NK-92 (cell line): ENCODE results near the gene UNC119B.
"Not testable (repeated sequence)": the region's sequence is repeated elsewhere in the genome, so short reads cannot be mapped to it uniquely, and the experiment has no call there.

ENCODE experiments used
- DNase-seq: peaks from one replicate; lab custom pipeline; 2025; ENCODE audit not compliant: unreplicated experiment; lab: John Stamatoyannopoulos, UW

Gene UNC119B

DNA sequence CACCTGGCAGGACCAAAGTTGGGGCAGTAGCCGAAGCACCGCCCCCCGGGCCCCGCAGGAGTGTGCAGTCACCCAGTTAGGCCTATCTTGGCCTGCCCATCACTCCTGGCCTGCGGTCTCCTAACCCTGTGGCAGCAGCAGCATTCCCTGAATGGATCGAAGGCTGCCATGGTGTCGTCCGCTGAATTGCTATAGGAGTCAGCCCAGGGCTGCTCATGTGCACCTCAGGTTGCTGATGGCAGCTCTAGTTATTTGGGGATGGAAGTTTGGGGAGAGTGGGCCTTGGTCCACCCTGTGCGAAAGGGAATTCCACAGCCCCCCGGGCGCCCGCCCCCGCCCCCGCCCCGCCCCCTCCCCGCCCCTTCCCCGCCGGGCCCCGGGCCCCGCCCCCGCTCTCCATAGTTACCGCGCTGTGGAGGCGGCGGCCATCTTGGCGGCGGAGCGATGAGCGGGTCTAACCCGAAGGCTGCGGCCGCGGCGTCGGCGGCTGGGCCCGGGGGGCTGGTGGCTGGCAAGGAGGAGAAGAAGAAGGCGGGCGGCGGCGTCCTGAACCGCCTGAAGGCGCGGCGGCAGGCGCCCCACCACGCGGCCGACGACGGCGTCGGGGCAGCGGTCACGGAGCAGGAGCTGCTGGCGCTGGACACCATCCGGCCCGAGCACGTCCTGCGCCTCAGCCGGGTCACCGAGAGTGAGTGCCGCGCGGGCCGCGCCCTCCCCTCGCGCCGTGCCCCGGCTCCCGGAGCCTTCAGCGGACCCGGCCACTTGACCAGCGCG, at the start of gene UNC119B:
TSS of gene UNC119B (plus strand) at position 428 of the 774 bp plus-strand sequence. CDS start at position 445, 17 bp downstream.
- DNase-seq: no peak

DNA sequence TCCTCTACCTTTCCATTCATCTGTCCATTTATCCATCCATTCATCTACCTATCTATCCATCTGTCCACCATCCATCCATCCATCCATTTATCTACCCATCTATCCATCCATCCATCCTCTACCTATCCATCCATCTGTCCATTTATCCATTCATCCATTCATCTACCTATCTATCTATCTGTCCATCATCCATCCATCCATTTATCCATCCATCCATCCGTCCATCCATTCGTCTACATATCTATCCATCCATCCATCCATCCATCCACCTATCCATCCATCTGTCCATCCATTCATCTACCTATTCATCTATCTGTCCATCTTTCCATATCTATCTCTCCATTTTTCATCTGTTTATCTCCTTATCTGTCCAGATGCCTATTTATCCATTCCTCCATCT, 48.8 kb upstream of the UNC119B start:
- DNase-seq: no peak

DNA sequence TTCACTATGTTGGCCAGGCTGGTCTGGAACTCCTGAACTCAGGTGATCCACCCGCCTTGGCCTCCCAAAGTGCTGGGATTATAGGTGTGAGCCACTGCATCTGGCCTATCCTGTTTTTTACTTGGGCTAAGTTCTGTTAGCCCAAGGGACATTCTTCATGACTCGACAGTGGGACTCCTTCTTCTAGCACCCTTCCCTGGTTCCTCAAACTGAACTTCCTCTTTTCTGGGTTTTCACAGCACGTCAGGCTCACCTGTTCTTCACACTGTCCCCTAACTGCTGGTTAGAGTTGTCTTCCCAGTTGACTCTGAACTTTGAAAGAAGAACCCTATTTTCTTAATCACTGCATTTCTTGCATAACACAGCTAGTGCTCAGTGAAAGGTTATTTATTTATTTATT, 47.4 kb upstream of the UNC119B start:
- no peak for DNase-seq

DNA sequence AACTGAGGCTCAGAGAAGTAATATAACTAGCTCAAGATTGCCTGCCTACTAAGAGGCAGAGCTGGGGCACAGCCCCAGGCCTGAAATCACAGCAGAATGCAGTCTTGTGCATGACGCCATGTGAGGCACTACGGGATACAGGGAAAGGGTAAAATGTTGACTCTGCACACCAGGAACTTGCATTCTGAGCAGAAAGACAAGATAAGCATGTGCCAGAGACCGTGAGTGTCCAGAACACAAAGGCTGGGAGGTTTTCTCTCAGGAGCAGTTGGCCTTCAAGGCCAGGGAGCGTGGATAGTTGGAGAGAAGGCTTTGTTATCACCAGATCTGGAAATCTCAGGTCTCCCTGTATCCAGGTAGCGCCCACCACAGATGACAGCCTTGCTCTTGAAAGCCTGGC, 46.5 kb upstream of the UNC119B start:
- DNase-seq: no peak

DNA sequence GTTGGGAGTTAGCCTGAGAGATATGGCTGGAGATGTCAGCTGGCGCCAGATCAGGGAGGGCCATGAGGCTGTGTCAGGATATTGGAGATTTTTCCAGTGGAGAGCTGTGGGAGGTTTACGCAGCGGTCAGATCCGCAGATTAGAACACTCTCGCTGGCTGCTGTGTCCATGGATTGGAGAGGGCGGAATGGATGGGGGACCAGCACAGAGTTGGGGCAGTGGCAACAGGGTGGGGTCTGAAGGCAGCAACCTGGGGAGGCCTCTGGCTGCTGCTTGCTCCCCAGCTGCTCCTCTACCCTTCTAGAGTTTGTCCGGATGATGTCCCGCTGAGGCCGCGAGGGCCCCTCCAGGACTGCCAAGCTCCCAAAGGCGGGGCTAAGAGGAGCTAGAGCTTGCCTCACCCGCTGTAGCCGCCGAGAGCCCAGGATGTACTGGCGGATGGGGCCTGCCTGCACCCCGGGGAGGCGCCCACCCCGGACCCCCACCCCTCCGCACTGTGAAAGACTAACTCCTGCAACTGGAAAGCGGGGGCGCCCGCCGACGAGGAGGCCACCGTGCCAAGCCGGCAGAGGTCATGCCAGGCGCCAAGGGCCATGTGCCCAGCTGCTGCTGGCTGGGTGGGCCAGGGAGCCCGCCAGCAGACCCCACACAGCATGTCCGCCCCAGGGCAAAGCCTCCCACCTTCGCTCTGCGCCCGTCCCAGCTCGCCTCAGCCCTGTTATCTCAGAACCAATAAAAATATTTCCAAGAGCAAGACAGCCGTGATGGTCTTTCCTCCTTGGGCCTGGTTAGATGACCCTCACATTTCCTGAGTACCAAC, 43.5 kb upstream of the UNC119B start:
- no peak for DNase-seq

DNA sequence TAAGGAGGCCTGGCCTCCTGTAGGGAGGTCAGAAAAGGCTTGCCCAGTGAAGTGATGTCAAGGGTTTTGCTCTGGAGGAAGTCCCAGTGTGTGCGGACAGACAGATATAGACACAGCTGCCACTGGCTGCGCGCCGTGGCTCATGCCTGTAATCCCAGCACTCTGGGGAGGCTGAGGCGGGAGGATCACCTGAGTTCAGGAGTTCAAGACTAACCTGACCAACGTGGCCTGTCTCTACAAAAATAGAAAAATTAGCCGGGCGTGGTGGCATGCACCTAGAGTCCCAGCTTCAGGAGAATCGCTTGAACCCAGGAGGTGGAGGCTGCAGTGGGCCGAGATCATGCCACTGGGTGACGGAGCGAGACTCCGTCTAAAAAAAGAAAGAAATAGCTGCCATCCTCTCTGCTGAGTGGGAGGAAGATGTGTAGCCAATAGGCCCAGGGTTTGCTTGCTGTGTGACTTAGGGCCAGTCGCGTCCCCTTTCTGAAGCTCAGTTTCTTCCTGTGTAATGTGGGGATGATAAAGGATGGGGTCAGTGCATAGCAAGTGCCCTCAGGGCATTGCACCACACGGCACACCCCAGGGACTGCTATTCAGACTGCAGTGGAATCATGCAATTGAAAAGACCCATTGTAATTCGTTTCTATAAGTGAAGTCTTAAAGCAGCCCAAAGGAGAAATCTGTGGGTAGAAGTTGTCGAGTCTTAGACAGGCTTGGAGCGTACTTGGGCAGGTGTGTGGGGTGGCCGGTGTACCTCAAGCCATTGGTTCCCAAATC, 42.0 kb upstream of the UNC119B start:
- DNase-seq: no peak

DNA sequence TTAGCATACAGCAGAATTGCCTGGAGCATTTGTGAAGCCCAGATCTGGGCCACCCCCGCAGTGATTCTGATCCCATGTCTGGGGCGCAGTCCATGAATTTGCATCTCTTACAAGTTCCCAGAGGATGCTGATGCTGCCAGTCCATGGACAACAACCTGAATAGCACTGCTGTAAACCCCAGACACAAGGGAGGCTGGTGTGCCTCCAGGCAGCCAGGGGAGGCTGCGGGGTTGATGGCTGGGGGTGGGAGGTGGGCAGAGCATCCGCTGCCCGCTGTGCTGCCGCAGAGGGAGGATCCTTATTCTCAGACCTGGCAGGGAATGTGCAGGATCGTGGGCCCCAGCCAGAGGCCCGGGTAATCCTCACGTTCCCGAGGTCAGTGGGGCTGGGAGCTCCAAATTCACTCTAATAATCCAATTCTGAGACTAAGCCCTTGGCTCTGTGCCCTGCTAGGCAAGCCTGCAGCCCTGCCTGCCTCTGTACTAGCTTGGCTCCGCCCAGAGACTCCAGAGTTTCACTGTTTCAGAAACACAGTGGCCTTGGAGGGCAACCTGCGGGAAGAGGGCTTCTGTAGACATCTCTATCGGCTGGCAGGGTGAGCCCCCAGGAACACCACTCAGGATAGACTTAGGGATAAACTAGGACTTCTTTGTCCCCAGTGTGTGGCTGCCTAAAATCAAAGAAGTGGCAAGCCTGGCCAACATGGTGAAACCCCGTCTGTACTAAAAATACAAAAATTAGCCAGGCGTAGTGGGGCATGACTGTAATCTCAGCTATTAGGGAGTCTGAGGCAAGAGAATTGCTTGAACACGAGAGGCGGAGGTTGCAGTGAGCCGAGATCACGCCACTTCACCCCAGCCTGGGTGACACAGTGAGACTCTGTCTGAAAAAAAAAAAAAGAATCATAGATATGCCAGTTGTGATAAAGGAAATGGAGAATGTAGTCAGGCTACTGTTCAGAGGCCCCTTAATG, 41.1 kb upstream of the UNC119B start:
- DNase-seq: no peak

DNA sequence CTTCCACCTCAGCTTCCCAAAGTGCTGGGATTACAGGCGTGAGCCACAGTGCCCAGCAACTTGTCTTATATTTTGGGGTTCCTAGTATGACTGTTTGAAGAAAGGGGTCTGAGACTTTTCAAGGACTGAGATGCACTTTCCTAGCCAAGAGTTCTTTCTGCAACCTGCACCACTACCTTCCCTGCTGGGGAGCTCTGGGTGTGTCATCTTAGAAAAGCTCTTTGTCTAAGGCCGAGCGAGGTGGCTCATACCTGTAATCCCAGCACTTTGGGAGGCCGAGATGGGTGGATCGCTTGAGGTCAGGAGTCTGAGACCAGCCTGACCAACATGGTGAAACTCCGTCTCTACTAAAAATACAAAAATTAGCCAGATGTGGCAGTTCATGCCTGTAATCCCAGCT, 40.0 kb upstream of the UNC119B start:
- DNase-seq: not testable (repeated sequence)

DNA sequence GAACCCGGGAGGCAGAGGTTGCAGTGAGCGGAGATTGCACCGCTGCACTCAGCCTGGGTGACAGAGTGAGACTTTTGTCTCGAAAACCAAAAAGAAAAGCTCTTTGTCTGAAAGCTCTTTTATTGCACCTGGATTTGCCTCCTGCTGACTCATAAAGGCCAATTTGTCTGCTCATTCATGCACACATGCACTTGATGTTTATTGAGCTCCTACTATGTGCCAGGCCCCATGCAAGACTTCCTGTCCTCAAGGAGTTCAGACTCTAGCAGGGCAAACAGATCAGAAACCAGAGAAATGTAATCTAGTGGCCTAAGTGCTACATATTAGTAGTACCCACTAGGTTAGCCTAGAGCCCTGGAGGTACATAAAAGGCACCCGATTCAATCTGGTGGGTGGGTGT, 39.6 kb upstream of the UNC119B start:
- DNase-seq: no peak

DNA sequence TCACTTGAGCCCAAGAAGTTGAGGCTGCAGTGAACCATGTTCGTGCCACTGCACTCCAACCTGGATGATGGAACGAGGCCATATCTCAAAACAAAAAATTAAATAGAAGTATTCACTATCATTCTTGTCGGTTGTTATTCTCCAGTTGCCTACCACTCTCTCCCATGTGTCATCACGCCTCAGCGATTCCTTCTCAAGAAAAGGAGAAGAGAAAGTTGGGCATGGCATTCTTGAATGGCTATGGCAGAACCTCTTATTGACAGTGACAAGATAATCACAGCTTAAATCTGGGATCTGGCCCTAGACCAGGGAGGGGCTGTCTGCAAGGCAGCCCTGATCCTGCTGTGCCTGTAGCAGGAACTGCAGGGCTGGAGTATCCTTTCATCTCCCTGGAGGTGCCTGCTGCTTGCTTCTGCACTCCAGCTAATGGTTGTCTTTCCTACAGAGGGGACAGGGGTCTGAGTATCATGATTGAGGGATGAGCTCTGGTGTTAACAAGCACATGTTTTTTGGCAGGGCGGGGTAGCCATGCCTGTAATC, 36.1 kb upstream of the UNC119B start:
- DNase-seq: no peak

DNA sequence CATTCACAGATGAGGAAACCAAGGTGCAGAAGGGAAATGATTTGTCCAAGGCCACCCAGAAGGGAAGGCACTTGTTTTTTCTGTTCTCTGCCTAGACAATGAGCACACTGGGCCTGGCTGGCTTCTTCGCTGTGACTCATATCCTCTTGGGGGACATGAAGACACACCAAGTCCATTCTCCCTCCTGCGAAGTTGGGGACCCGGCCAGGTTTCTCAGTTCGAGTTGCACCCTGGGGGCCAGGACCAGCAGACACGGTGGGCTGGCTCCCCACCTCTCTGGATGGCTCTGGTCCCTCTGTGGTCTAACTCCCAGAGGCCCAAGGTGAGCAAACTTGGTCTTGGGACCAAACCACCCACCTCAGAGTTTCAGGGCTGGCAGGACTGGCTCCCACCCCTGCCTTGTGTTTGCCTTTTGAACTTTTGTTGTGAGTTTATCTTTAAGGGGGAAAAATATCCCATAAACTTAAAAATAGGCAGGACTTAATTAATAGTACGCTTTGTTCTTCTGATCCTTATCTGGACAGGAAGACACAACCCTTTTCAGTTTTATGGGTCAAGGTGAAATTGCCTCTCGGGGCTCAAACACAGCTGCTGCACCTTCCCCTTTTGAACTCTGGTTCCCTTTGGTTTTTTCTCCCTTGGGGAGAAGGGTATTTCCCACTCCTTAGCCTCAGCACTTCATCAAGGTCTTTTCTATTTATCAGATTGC, 32.3 kb upstream of the UNC119B start:
- no peak for DNase-seq

DNA sequence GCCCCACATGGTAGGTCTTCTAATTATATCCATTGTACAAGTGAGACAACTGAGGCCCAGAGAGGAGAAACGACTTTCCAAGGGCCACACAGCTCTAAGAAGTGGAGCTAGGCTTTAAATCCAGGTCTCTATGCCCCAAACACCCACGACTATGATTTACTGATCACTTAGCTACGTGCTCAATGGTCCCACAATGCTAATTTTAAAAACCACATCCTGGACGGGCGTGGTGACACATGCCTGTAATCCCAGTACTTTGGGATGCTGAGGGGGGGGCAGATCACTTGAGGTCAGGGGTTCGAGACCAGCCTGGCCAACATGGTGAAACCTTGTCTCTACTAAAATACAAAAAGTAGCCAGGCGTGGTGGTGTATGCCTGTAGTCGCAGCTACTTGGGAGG, 31.7 kb upstream of the UNC119B start:
- no peak for DNase-seq

DNA sequence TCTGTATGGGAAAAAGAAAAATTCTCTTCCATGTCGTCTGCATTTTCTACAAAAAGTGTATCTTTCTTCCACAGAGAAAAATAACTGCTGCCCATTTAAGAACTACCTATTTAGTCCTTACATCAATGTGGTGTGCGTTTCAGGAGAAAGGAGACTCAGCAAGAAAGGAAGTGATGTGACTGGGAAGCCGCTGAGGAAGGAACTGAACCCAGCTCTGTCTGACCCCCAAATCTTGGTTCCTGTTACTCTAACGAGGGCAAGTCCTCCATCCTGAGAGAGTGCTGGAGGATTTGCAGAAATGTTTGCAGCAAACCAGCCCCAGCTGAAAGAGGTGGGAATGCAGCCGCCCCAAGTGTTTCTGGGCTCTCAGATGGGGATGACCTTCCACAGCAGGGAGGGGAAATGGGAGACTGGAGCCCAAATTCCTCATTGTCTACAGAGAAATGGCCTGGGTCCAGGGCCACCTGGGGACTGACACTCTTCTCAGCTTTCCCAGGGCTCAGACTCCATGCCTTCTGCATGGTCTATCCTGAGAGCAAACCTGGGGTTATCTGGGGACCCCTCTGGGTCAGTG, 30.0 kb upstream of the UNC119B start:
- no peak for DNase-seq

DNA sequence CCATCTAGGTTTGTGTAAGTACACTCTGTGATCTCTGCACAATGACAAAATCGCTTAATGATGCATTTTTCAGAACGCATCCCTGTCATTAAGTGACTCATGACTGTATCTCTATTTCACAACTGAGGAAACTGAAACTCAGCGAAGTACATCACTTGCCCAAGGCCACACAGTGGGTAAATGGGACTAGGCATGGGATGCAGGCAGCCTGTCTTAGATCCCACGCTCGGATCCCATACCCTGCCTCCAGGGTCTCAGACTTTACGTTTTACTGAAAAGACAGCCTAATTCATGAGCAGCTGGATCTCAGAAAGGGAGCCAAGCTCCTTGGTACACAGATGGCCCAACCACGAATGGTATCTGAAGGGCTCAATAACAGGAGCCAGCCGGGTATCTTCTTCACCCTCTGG, 25.7 kb upstream of the UNC119B start:
- no peak for DNase-seq

DNA sequence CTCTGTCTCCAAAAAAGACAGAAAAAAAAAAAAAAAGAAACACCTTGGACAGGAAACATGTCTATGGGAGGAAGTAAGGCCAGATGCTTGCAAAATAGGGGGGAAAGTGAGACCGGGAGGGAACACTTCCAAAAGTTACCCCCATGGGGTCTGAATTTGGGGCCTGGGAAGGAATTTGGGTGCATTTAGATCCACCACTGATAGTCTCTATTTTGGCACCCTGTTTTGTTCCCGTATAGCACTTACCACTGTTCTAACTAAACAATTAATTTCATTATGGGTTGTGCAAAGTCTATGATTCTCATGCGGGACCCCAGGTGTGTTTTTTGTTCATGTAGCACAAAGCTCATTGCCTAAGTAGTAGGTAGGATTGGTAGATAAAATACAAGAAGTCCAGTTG, 24.7 kb upstream of the UNC119B start:
- DNase-seq: no peak

DNA sequence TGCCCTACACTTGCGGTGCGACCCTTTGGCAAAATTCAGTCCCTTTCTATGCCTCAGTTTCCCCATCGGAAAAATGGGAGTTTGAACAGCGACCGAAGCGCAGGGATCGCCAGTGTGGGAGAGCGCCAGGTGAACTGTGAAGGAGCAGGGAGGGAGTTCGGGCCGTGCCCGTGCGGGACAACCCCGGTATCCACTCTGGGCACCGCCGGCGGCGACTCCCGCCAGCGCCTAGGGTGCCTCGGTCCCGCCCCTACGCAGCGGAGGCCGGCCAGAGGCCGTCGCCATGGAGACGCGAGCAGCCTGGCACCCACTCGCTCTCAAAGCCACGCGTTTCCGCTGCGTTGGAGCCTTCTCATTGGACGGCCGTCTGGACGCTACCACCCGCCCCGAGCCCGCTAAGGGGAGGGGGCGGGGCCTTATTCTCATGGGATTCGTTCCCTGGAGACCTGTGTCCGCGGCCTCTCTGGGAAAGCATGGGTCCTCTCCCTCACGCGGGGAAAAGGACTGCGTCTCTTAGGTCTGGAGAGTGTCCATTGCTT, 24.0 kb upstream of the UNC119B start:
- peak; percentile 79 for DNase-seq

DNA sequence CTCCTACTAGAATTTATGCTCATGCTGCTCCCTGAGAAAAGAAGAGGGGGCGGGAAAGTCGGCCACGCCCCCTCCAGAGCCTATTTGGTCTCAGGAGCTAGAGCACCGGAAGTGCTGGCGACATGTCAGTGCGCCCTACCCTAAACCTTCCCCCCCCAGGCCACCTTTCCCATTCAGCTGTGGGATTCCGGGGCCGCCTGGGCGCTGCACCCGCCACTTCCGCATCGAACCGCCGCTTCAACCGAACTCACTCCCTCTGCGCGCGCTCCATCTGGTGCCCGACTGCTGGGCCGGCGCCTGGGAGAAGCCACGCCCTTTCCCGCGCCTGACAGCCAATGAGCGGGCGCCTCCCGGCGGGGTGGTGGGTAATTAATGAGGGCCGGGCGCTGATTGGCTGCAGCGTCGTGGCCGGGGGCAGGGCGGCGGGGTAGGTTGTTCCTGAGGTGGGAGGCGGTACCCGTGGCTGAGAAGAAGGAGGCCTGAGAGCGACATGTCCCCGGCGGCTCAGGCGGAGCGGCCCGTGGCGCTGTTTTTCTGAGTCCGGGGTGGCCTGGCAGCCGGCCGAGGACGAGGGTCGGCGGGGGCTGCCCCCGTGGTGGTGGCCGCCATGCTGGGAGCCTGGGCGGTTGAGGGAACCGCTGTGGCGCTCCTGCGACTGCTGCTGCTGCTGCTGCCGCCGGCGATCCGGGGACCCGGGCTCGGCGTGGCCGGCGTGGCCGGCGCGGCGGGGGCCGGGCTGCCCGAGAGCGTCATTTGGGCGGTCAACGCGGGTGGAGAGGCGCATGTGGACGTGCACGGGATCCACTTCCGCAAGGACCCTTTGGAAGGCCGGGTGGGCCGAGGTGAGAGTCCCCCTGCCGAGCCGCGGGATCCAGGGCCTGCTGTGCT, 23.3 kb upstream of the UNC119B start, which contains the start of gene MLEC:
TSS of gene MLEC (plus strand) at position 460 of the 888 bp plus-strand sequence. CDS start at position 608, 148 bp downstream.
- DNase-seq: peak; percentile 91
